ENCODE measurements around the gene RAB25.

- no peak for TF ChIP-seq CTCF (IDR thresholded peaks at IDR 0.05)
- no peak for TF ChIP-seq POLR2AphosphoS5 (IDR thresholded peaks at IDR 0.05; ENCODE audit: low read depth, low read length)
- no peak for TF ChIP-seq REST (IDR thresholded peaks at IDR 0.05; ENCODE audit: insufficient read depth in 1 of 2, low read depth in 2 of 2, low read length in 1 of 2)
These were observed at the start of gene RAB25 for GRCh38 chr1:156060937-156061636.
